HCT116 (cell line): ENCODE measurements around the gene IAH1. TPM values are rescaled to one million over a fixed set of nuclear protein-coding genes. Genes with fewer than 3 reads are reported as not detected.

Experiments
- ATAC-seq: fragments of 200-7000 bp; cut with Tn5 transposase; 2 replicates; pipeline ENCODE4 v1.9.1; 2020; ENCODE audit warnings: mild to moderate bottlenecking, moderate library complexity
- BruUV-seq: library from RNA; stranded (reverse); fragments of 400-500 nt; replicated peaks from 2 replicates; lab custom pipeline; 2021; lab: Mats Ljungman, UMichigan
- CTCF ChIA-PET: fragments of 300-600 bp; sonication (Branson Sonifier 250); formaldehyde crosslinking; loops from one replicate; lab custom pipeline; 2021; ENCODE audit warnings: antibody characterized with exemption; lab: Charles Lee
- POLR2A ChIA-PET: fragments of 300-600, 350-600 bp; sonication (Branson Sonifier 250); formaldehyde crosslinking; loops from one replicate; lab custom pipeline; 2021; ENCODE audit warnings: antibody characterized with exemption; lab: Charles Lee
- RAD21 ChIA-PET, 2 experiments: fragments of 300-600 bp; sonication (Branson Sonifier 250); formaldehyde crosslinking; loops; one replicate each; lab custom pipeline; 2023; ENCODE audit warnings: low total read pairs in 2 of 2; ENCODE audit not compliant: uncharacterized antibody in 2 of 2, unreplicated experiment in 2 of 2, low non-redundant PET in 1 of 2; lab: Charles Lee
- DNase-seq: peaks from one replicate; pipeline ENCODE4 v3.0.0-alpha.2; 2010; ENCODE audit warnings: low read depth, low spot score
- H2AFZ ChIP-seq: fragments of 200-600 bp; shearing (Covaris generic), sonication (generic); 2 replicates; pipeline ENCODE4 v1.6.1; 2017; ENCODE audit warnings: low read depth, mixed run types, mixed read lengths, antibody characterized with exemption, low read length; ENCODE audit not compliant: poor library complexity, severe bottlenecking
- H3K27ac ChIP-seq: 2 replicates; pipeline ENCODE4 v1.5.1; 2012; ENCODE audit warnings: low read depth, low read length
- H3K27me3 ChIP-seq: fragments of 200-600 bp; sonication (generic); 2 replicates; pipeline ENCODE4 v1.6.1; 2016; ENCODE audit warnings: mixed run types, low read length, mixed read lengths; ENCODE audit not compliant: insufficient read depth
- H3K36me3 ChIP-seq, 2 experiments: fragments of 200-500 bp in 1 of 2; fragments of 200-600 bp in 1 of 2; sonication (Bioruptor generic) in 1 of 2; sonication (generic) in 1 of 2; 2 replicates each; pipeline versions ENCODE4 v1.5.1 to v1.6.1; 2014 to 2016; ENCODE audit warnings: low read length in 2 of 2, inconsistent platforms in 1 of 2, mixed read lengths in 1 of 2, mixed run types in 1 of 2; ENCODE audit not compliant: insufficient read depth in 2 of 2, control insufficient read depth in 1 of 2
- H3K4me1 ChIP-seq, 2 experiments: fragments of 200-600 bp in 1 of 2; sonication (generic) in 1 of 2; 2 replicates each; pipeline versions ENCODE4 v1.5.1 to v1.6.1; 2012 to 2017; ENCODE audit warnings: low read length in 2 of 2, inconsistent platforms in 1 of 2, mild to moderate bottlenecking in 1 of 2, mixed read lengths in 1 of 2, mixed run types in 1 of 2, moderate library complexity in 1 of 2; ENCODE audit not compliant: insufficient read depth in 2 of 2, control insufficient read depth in 1 of 2
- H3K4me2 ChIP-seq: fragments of 200-600 bp; sonication (generic); 2 replicates; pipeline ENCODE4 v1.6.1; 2017; ENCODE audit warnings: mixed run types, low read length, mixed read lengths
- H3K4me3 ChIP-seq, 2 experiments: fragments of 200-600 bp in 1 of 2; sonication (generic) in 1 of 2; replicated peaks in 1 of 2; 2 replicates each; pipeline ENCODE4 v1.5.1; 2011 to 2016; ENCODE audit warnings: low read length in 2 of 2, control low read depth in 1 of 2, low read depth in 1 of 2, mild to moderate bottlenecking in 1 of 2, mixed read lengths in 1 of 2, mixed run types in 1 of 2
- H3K79me2 ChIP-seq: fragments of 200-600 bp; sonication (generic); 2 replicates; pipeline ENCODE4 v1.6.1; 2017; ENCODE audit warnings: mild to moderate bottlenecking, mixed run types, low read length, moderate library complexity, mixed read lengths; ENCODE audit not compliant: insufficient read depth
- H3K9ac ChIP-seq: fragments of 200-600 bp; sonication (generic); 2 replicates; pipeline ENCODE4 v1.6.1; 2016; ENCODE audit warnings: low read length, mixed read lengths
- H3K9me2 ChIP-seq: fragments of 200-600 bp; sonication (generic), shearing (Covaris generic); 2 replicates; pipeline ENCODE4 v1.6.1; 2017; ENCODE audit warnings: mixed run types, mild to moderate bottlenecking, moderate library complexity; ENCODE audit not compliant: insufficient read depth
- H3K9me3 ChIP-seq, 2 experiments: fragments of 200-500 bp in 1 of 2; fragments of 200-600 bp in 1 of 2; sonication (Bioruptor generic) in 1 of 2; sonication (generic) in 1 of 2; 2 replicates each; pipeline ENCODE4 v1.6.1; 2014 to 2017; ENCODE audit warnings: low read length in 2 of 2, mixed read lengths in 2 of 2, inconsistent platforms in 1 of 2, low read depth in 1 of 2, mild to moderate bottlenecking in 1 of 2, mixed run types in 1 of 2, moderate library complexity in 1 of 2; ENCODE audit not compliant: control insufficient read depth in 1 of 2, insufficient read depth in 1 of 2
- H4K20me1 ChIP-seq: fragments of 200-600 bp; sonication (generic), shearing (Covaris generic); 2 replicates; pipeline ENCODE4 v1.6.1; 2017; ENCODE audit warnings: mixed run types, mild to moderate bottlenecking, moderate library complexity; ENCODE audit not compliant: insufficient read depth
- EGR1 ChIP-seq: IDR thresholded peaks from 2 replicates; pipeline ENCODE4 v1.6.1; 2012; ENCODE audit warnings: low read depth
- EZH2 ChIP-seq: fragments of 200-600 bp; sonication (generic); IDR thresholded peaks from 2 replicates; pipeline ENCODE4 v1.6.1; 2017; ENCODE audit warnings: antibody characterized with exemption, mixed run types
- EZH2phosphoT487 ChIP-seq: fragments of 200-600 bp; IDR thresholded peaks from 2 replicates; pipeline ENCODE4 v1.6.1; 2018; ENCODE audit warnings: antibody characterized with exemption, borderline replicate concordance
- FOSL1 ChIP-seq: IDR thresholded peaks from 2 replicates; pipeline ENCODE4 v1.6.1; 2012; ENCODE audit warnings: low read depth
- POLR2A ChIP-seq: IDR thresholded peaks from 2 replicates; pipeline ENCODE4 v1.7.0; 2011; ENCODE audit warnings: borderline replicate concordance; ENCODE audit not compliant: insufficient read depth, insufficient read length; ENCODE audit errors: extremely low read depth
- SIN3A ChIP-seq: IDR thresholded peaks from 2 replicates; pipeline ENCODE4 v1.6.1; 2012; ENCODE audit warnings: low read depth
- SP1 ChIP-seq: IDR thresholded peaks from 2 replicates; pipeline ENCODE4 v1.6.1; 2012; ENCODE audit warnings: low read depth
- SRF ChIP-seq: IDR thresholded peaks from 2 replicates; pipeline ENCODE4 v1.6.1; 2012; ENCODE audit warnings: low read depth
- TCF7L2 ChIP-seq: IDR thresholded peaks from 2 replicates; pipeline ENCODE4 v1.7.0; 2011; ENCODE audit warnings: borderline replicate concordance, inconsistent platforms; ENCODE audit not compliant: insufficient read depth, insufficient read length; ENCODE audit errors: extremely low read depth
- YY1 ChIP-seq: IDR thresholded peaks from 2 replicates; pipeline ENCODE4 v1.6.1; 2011; ENCODE audit warnings: low read length, low read depth, moderate library complexity, mild to moderate bottlenecking; ENCODE audit not compliant: insufficient replicate concordance; ENCODE audit errors: extremely low read depth
- ZFX ChIP-seq: fragments of 450-650 bp; IDR thresholded peaks from 2 replicates; pipeline ENCODE4 v1.6.1; 2017
- ZNF274 ChIP-seq: fragments of 200-500 bp; sonication (Bioruptor generic); IDR thresholded peaks from 2 replicates; pipeline ENCODE4 v1.6.1; 2014; ENCODE audit warnings: mild to moderate bottlenecking, low read depth, low read length, inconsistent platforms
- intact Hi-C: fragments of 100-400 bp; cut with micrococcal nuclease; formaldehyde crosslinking; loops from 2 replicates; pipeline ENCODE4 v1.10.0; 2022
- total RNA-seq: library from RNA; stranded (reverse); gene quantifications from one replicate; pipeline ENCODE4 v1.2.1, GENCODE V29; 2021; ENCODE audit not compliant: unreplicated experiment
- TF ChIP-seq, protein P1 (sequence below): IDR thresholded peaks from 2 replicates; pipeline ENCODE4 v1.6.1; 2012; ENCODE audit warnings: low read depth
- TF ChIP-seq, protein P2 (sequence below): IDR thresholded peaks from 2 replicates; pipeline ENCODE4 v1.6.1; 2011; ENCODE audit warnings: mild to moderate bottlenecking, low read length, moderate library complexity; ENCODE audit not compliant: insufficient replicate concordance; ENCODE audit errors: extremely low read depth
- TF ChIP-seq, protein P3 (sequence below), 3 experiments: fragments of 200-600 bp in 1 of 3; sonication (generic) in 1 of 3; IDR thresholded peaks in 2 of 3; conservative IDR thresholded peaks in 1 of 3; 2 replicates each; pipeline ENCODE4 v1.5.1; 2012 to 2017; ENCODE audit warnings: low read depth in 2 of 3, low read length in 2 of 3, antibody characterized with exemption in 1 of 3, borderline replicate concordance in 1 of 3, control low read depth in 1 of 3, mild to moderate bottlenecking in 1 of 3, mixed read lengths in 1 of 3, mixed run types in 1 of 3, moderate library complexity in 1 of 3; ENCODE audit not compliant: insufficient read depth in 1 of 3

Gene IAH1
- total RNA-seq, 1 experiment from 2014 or later = 35.1 TPM

DNA sequence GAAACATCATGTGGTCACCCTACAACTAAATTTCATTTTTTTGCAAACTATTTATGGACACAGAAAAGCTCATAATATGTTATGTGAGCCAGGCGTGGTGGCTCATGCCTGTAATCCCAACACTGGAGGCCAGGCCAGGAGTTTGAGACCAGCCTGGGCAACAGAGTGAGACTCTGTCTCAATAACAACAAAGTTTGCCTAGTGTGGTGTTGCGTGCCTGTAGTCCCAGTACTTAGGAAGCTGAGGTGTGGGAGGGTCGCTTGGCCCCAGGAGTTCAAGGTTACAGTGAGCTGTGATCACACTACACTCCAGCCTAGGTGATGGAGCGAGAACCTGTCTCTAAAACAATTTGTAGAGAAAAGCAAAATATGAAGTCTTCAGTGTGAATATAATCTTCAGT, 5.8 kb downstream of the IAH1 start:
- intact Hi-C loops = no loop called here
- Histone ChIP-seq H3K9me3 (no peaks in the 10 kb centered on the region), H3K36me3 (peaks cover 18 to 38% of the 10 kb centered on the region in 2 experiments), H2AFZ (no peak overlapping the region), H3K4me2 (no peak overlapping the region), H3K79me2 (0 out of 2 replicates have a peak, but pooled peaks cover under 1% of the 10 kb centered on the region), H3K27ac (no peak overlapping the region), H3K27me3 (no peaks in the 10 kb centered on the region), H3K9ac (no peak overlapping the region), H4K20me1 (no peaks in the 10 kb centered on the region; the same call in 1 of the 2 replicates), H3K4me1 (peaks cover 3 to 14% of the 10 kb centered on the region in 2 experiments; a peak in 3 of 4 replicates), H3K9me2 (no peaks in the 10 kb centered on the region), H3K4me3 (no peak overlapping the region)
- DNase-seq (no peak), ATAC-seq (no peak)
- TF ChIP-seq SP1 = no peak
- no peak for TF ChIP-seq ZFX
- TF ChIP-seq FOSL1 = no peak
- TF ChIP-seq TCF7L2 = no peak
- TF ChIP-seq ZNF274 = no peak
- TF ChIP-seq EGR1 = no peak
- TF ChIP-seq, protein P1, sequence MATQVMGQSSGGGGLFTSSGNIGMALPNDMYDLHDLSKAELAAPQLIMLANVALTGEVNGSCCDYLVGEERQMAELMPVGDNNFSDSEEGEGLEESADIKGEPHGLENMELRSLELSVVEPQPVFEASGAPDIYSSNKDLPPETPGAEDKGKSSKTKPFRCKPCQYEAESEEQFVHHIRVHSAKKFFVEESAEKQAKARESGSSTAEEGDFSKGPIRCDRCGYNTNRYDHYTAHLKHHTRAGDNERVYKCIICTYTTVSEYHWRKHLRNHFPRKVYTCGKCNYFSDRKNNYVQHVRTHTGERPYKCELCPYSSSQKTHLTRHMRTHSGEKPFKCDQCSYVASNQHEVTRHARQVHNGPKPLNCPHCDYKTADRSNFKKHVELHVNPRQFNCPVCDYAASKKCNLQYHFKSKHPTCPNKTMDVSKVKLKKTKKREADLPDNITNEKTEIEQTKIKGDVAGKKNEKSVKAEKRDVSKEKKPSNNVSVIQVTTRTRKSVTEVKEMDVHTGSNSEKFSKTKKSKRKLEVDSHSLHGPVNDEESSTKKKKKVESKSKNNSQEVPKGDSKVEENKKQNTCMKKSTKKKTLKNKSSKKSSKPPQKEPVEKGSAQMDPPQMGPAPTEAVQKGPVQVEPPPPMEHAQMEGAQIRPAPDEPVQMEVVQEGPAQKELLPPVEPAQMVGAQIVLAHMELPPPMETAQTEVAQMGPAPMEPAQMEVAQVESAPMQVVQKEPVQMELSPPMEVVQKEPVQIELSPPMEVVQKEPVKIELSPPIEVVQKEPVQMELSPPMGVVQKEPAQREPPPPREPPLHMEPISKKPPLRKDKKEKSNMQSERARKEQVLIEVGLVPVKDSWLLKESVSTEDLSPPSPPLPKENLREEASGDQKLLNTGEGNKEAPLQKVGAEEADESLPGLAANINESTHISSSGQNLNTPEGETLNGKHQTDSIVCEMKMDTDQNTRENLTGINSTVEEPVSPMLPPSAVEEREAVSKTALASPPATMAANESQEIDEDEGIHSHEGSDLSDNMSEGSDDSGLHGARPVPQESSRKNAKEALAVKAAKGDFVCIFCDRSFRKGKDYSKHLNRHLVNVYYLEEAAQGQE = no peak
- no peak for TF ChIP-seq SIN3A
- TF ChIP-seq, protein P2, sequence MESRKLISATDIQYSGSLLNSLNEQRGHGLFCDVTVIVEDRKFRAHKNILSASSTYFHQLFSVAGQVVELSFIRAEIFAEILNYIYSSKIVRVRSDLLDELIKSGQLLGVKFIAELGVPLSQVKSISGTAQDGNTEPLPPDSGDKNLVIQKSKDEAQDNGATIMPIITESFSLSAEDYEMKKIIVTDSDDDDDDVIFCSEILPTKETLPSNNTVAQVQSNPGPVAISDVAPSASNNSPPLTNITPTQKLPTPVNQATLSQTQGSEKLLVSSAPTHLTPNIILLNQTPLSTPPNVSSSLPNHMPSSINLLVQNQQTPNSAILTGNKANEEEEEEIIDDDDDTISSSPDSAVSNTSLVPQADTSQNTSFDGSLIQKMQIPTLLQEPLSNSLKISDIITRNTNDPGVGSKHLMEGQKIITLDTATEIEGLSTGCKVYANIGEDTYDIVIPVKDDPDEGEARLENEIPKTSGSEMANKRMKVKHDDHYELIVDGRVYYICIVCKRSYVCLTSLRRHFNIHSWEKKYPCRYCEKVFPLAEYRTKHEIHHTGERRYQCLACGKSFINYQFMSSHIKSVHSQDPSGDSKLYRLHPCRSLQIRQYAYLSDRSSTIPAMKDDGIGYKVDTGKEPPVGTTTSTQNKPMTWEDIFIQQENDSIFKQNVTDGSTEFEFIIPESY = no peak
- TF ChIP-seq POLR2A = no peak
- TF ChIP-seq YY1 = no peak
- no peak for TF ChIP-seq SRF
- TF ChIP-seq EZH2phosphoT487 = no peak
- TF ChIP-seq EZH2 = no peak
- TF ChIP-seq, protein P3, sequence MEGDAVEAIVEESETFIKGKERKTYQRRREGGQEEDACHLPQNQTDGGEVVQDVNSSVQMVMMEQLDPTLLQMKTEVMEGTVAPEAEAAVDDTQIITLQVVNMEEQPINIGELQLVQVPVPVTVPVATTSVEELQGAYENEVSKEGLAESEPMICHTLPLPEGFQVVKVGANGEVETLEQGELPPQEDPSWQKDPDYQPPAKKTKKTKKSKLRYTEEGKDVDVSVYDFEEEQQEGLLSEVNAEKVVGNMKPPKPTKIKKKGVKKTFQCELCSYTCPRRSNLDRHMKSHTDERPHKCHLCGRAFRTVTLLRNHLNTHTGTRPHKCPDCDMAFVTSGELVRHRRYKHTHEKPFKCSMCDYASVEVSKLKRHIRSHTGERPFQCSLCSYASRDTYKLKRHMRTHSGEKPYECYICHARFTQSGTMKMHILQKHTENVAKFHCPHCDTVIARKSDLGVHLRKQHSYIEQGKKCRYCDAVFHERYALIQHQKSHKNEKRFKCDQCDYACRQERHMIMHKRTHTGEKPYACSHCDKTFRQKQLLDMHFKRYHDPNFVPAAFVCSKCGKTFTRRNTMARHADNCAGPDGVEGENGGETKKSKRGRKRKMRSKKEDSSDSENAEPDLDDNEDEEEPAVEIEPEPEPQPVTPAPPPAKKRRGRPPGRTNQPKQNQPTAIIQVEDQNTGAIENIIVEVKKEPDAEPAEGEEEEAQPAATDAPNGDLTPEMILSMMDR (IDR thresholded peaks at IDR 0.05 in 2 of 3, conservative IDR thresholded peaks at IDR 0.05 in 1 of 3; ENCODE audit: borderline replicate concordance in 1 of 3, insufficient read depth in 1 of 3, low read depth in 2 of 3, low read length in 2 of 3) = no peak
- no TSS peak for BruUV-seq
- ChIA-PET RAD21 (no interaction called here), CTCF (interaction anchor here (0.6 kb wide), 1 partner anchor 333 kb away, joined by 3 read pairs; no protein-coding TSS in a partner anchor), POLR2A (interaction anchor here (0.7 kb wide), 2 partner anchors 50 to 61 kb away, joined by 3 to 4 read pairs; no protein-coding TSS in a partner anchor)
